Vagina (tissue), 2 donors: Measurements from ENCODE around the gene COL23A1.

Experiments
- CTCF ChIP-seq, 3 experiments: fragments of 450-650 bp in 2 of 3; fragments of 200-600 bp in 1 of 3; sonication (generic) in 1 of 3; IDR thresholded peaks; one replicate each; pipeline ENCODE4 v1.5.1; 2017 to 2019; ENCODE audit warnings: antibody characterized with exemption in 3 of 3, mild to moderate bottlenecking in 2 of 3, moderate library complexity in 2 of 3
- POLR2A ChIP-seq, 2 donors: fragments of 450-650 bp; IDR thresholded peaks; one replicate each; pipeline ENCODE4 v1.6.1; 2017; ENCODE audit warnings: antibody characterized with exemption in 2 of 2, mild to moderate bottlenecking in 2 of 2, moderate library complexity in 2 of 2
- POLR2AphosphoS5 ChIP-seq, 2 donors: sonication (generic); formaldehyde crosslinking; IDR thresholded peaks; one replicate each; pipeline ENCODE4 v1.9.0; 2017; ENCODE audit warnings: antibody characterized with exemption in 2 of 2, mild to moderate bottlenecking in 2 of 2, low read depth in 1 of 2; ENCODE audit not compliant: insufficient read depth in 1 of 2

- TF ChIP-seq CTCF (IDR thresholded peaks at IDR 0.05), result no peak
- no peak for TF ChIP-seq POLR2A (IDR thresholded peaks at IDR 0.05)
- TF ChIP-seq POLR2AphosphoS5 (IDR thresholded peaks at IDR 0.05; ENCODE audit: insufficient read depth in 1 of 2, low read depth in 1 of 2), result no peak
Observed at GRCh38 chr5:178349075-178349511, 241.1 kb downstream of the COL23A1 start.
